GM10248 (cell line): Measurements from ENCODE around the gene ENDOG.
"Not testable (repeated sequence)": the region's sequence is repeated elsewhere in the genome, so short reads cannot be mapped to it uniquely, and the experiment has no call there.

ENCODE experiments used
- CTCF ChIA-PET: fragments of 300-600 bp; sonication (Branson Sonifier 250); formaldehyde crosslinking; extraction: SDS; loops from one replicate; lab custom pipeline; 2021; ENCODE audit warnings: antibody characterized with exemption; lab: Yijun Ruan, JAX
- POLR2A ChIA-PET: fragments of 350-650 bp; sonication (Branson Sonifier 250); formaldehyde crosslinking; extraction: SDS; loops from one replicate; lab custom pipeline; 2020; ENCODE audit warnings: antibody characterized with exemption; lab: Yijun Ruan, JAX
- DNase-seq: peaks from one replicate; pipeline ENCODE4 v3.0.0; 2012; ENCODE audit errors: extremely low spot score
- CTCF ChIP-seq: IDR thresholded peaks from 2 replicates; pipeline ENCODE4 v1.5.1; 2012; ENCODE audit warnings: mild to moderate bottlenecking, low read depth; ENCODE audit errors: extremely low read depth, missing control alignments, control extremely low read depth

Gene ENDOG

GRCh38 chr9:128792978-128793686 is 25.2 kb upstream of the ENDOG start:
- no peak for TF ChIP-seq CTCF
- ChIA-PET CTCF (interaction anchor here (1.3 to 2.4 kb wide), 4 partner anchors 9 to 135 kb away, joined by 4 to 8 read pairs (median 6); partner anchors contain the start of genes ENDOG and ZER1), POLR2A (no interaction called here)
- DNase-seq: no peak

GRCh38 chr9:128794961-128795360 is 23.3 kb upstream of the ENDOG start:
- CTCF ChIA-PET: interaction anchor here (1.3 kb wide), 1 partner anchor 23 kb away, joined by 5 read pairs; the partner anchor contains the start of gene ENDOG
- POLR2A ChIA-PET, DNase-seq: not testable (repeated sequence)

- CTCF ChIA-PET: no interaction called here
- no peak for TF ChIP-seq CTCF
- no peak for DNase-seq
- POLR2A ChIA-PET: no interaction called here
Measured at GRCh38 chr9:128798896-128799295, 19.4 kb upstream of the ENDOG start.

GRCh38 chr9:128800061-128800460 is 18.2 kb upstream of the ENDOG start:
- no peak for DNase-seq
- POLR2A ChIA-PET: interaction anchor here (0.7 kb wide), 1 partner anchor 18 kb away, joined by 7 read pairs; the partner anchor contains the start of gene ENDOG
- CTCF ChIA-PET: interaction anchor here (0.7 to 1.1 kb wide), 2 partner anchors 10 to 19 kb away, joined by 3 to 4 read pairs; partner anchors contain the start of gene ENDOG
- no peak for TF ChIP-seq CTCF

- no peak for TF ChIP-seq CTCF
- no peak for DNase-seq
- CTCF ChIA-PET: interaction anchor here (1.7 to 2.1 kb wide), 2 partner anchors 10 to 16 kb away, joined by 4 to 11 read pairs; partner anchors contain the start of gene ENDOG
- POLR2A ChIA-PET: interaction anchor here (0.6 to 1.4 kb wide), 2 partner anchors 16 to 23 kb away, joined by 3 to 4 read pairs; partner anchors contain the start of gene ENDOG
Measured at GRCh38 chr9:128802482-128802881, 15.8 kb upstream of the ENDOG start.

- DNase-seq: no peak
- TF ChIP-seq CTCF: no peak
- POLR2A ChIA-PET: no interaction called here
- CTCF ChIA-PET: interaction anchor here (1.0 kb wide), 1 partner anchor 13 kb away, joined by 3 read pairs; the partner anchor contains the start of gene ENDOG
Measured at GRCh38 chr9:128805661-128806060, 12.6 kb upstream of the ENDOG start.

- DNase-seq: no peak
- POLR2A ChIA-PET: no interaction called here
- CTCF ChIA-PET: interaction anchor here (1.8 kb wide), 1 partner anchor 10 kb away, joined by 11 read pairs; the partner anchor contains the start of gene ENDOG
- TF ChIP-seq CTCF: no peak
Measured at GRCh38 chr9:128807827-128808226, 10.5 kb upstream of the ENDOG start.
